Endodermal cell (in vitro differentiated cells): ENCODE results near the gene LAMTOR4. TPM values are rescaled to one million over a fixed set of nuclear protein-coding genes. Genes with fewer than 3 reads are reported as not detected.

Experiments
- DNase-seq: peaks from one replicate; pipeline ENCODE4 v3.0.0-alpha.2; 2017
- H3K27ac ChIP-seq: 2 replicates; pipeline ENCODE4 v1.5.1; 2013; ENCODE audit warnings: mild to moderate bottlenecking, low read depth, low read length, moderate library complexity
- H3K27me3 ChIP-seq: 2 replicates; pipeline ENCODE4 v1.6.1; 2013; ENCODE audit warnings: mild to moderate bottlenecking, low read length, moderate library complexity; ENCODE audit not compliant: insufficient read depth, control insufficient read depth, poor library complexity, severe bottlenecking
- H3K36me3 ChIP-seq: 2 replicates; pipeline ENCODE4 v1.7.0; 2013; ENCODE audit warnings: mild to moderate bottlenecking, low read length, moderate library complexity; ENCODE audit not compliant: control insufficient read depth, insufficient read depth
- H3K4me1 ChIP-seq: one replicate; pipeline ENCODE4 v1.7.0; 2013; ENCODE audit warnings: low read length; ENCODE audit not compliant: control insufficient read depth, insufficient read depth
- H3K4me3 ChIP-seq: 2 replicates; pipeline ENCODE4 v1.5.1; 2013; ENCODE audit warnings: mild to moderate bottlenecking, low read length, moderate library complexity
- H3K9ac ChIP-seq: 2 replicates; pipeline ENCODE4 v1.6.1; 2013; ENCODE audit warnings: mild to moderate bottlenecking, low read length, moderate library complexity; ENCODE audit not compliant: poor library complexity, severe bottlenecking; ENCODE audit errors: extremely low read depth
- H3K9me3 ChIP-seq: 2 replicates; pipeline ENCODE4 v1.6.1; 2013; ENCODE audit warnings: mild to moderate bottlenecking, low read length, moderate library complexity; ENCODE audit not compliant: control insufficient read depth
- H3K27ac Mint-ChIP-seq: 2 replicates; pipeline ENCODE4 v1.8.0; 2020; ENCODE audit warnings: mixed read lengths
- H3K27me3 Mint-ChIP-seq: 2 replicates; pipeline ENCODE4 v1.8.0; 2021; ENCODE audit warnings: mild to moderate bottlenecking, mixed read lengths; ENCODE audit not compliant: insufficient read depth
- H3K36me3 Mint-ChIP-seq: 2 replicates; pipeline ENCODE4 v1.8.0; 2020; ENCODE audit warnings: low read depth, mixed read lengths
- H3K4me1 Mint-ChIP-seq: 2 replicates; pipeline ENCODE4 v1.8.0; 2020; ENCODE audit warnings: mixed read lengths
- H3K4me3 Mint-ChIP-seq: 2 replicates; pipeline ENCODE4 v1.8.0; 2020; ENCODE audit warnings: mild to moderate bottlenecking, moderate library complexity, mixed read lengths
- H3K9me3 Mint-ChIP-seq: 2 replicates; pipeline ENCODE4 v1.8.0; 2020; ENCODE audit warnings: mild to moderate bottlenecking, mixed read lengths
- CTCF ChIP-seq: fragments of 200-600 bp; sonication (generic); conservative IDR thresholded peaks from 2 replicates; pipeline ENCODE4 v1.5.0; 2021; ENCODE audit warnings: antibody characterized with exemption, mild to moderate bottlenecking
- WGBS, 2 experiments: methylation state at CpG; one replicate each; pipeline versions ENCODE4 v1.1.5 to v1.1.7; 2013; ENCODE audit warnings: missing lambda C conversion rate in 2 of 2, mixed read lengths in 1 of 2; ENCODE audit not compliant: insufficient coverage in 1 of 2, insufficient read length in 1 of 2; 5-methylcytosine and 5-hydroxymethylcytosine counted together
- total RNA-seq, 2 donors: library from RNA; stranded (reverse); fragmentation: NEBNext Ultra II Directional in 1 of 2; extraction: Animal tissue kit (Norgen Biotek cat#: 25700) in 1 of 2; gene quantifications; 2 replicates in 1 of 2; 3 replicates in 1 of 2; pipeline ENCODE4 v1.2.1, GENCODE V29; 2021

Gene LAMTOR4
- total RNA-seq, 2 donors from 2014 or later = 155 to 188 TPM

GRCh38 chr7:100148225-100148558 lies 526 bp upstream of the LAMTOR4 start:
- Histone ChIP-seq H3K27ac (peak overlapping the region; percentile 16), H3K27me3 (no peaks in the 10 kb centered on the region), H3K9me3 (no peaks in the 10 kb centered on the region), H3K9ac (no peak overlapping the region), H3K4me3 (peak overlapping the region; percentile 97), H3K4me1 (peaks cover 3% of the 10 kb centered on the region), H3K36me3 (peaks cover 13% of the 10 kb centered on the region)
- peaks cover 16% of the 10 kb centered on the region for H3K9me3 Mint-ChIP-seq
- no peak for TF ChIP-seq CTCF
- peaks cover 24% of the 10 kb centered on the region for H3K36me3 Mint-ChIP-seq
- DNase-seq = no peak
- WGBS, 2 experiments = 75 to 93% methylated on average over 9 to 14 of the region's 14 CpGs
- peaks cover 16% of the 10 kb centered on the region for H3K4me1 Mint-ChIP-seq
- H3K27ac Mint-ChIP-seq = peak overlapping the region; percentile 97
- no peaks in the 10 kb centered on the region for H3K27me3 Mint-ChIP-seq
- peak overlapping the region; percentile 99 for H3K4me3 Mint-ChIP-seq

DNA sequence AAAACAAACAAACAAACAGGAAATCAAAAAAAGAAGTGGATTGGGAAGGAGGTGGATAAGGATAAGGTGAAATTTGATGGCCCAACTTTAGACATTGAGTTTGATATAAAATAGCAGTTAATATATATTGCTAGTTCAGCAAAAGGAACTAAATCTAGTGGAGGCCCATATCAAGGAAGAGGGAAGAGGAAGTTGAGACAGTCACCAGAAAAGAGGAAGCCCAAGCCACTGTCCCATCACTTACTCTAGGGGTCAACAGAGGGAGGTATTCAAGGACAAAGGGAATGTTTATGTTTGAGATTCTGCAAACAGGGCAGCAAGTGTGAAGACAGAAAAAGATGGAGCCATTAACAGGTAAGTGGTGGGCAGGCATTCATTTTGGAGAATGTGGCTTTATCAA lies 3.7 kb downstream of the LAMTOR4 start:
- Histone ChIP-seq H3K9ac (no peak overlapping the region), H3K9me3 (no peaks in the 10 kb centered on the region), H3K27me3 (no peaks in the 10 kb centered on the region), H3K27ac (no peak overlapping the region), H3K4me1 (peaks cover 23% of the 10 kb centered on the region), H3K36me3 (peaks cover 47% of the 10 kb centered on the region), H3K4me3 (no peak overlapping the region)
- no peak for DNase-seq
- H3K36me3 Mint-ChIP-seq = peaks cover 39% of the 10 kb centered on the region
- H3K9me3 Mint-ChIP-seq = no peaks in the 10 kb centered on the region
- peaks cover 43% of the 10 kb centered on the region for H3K4me1 Mint-ChIP-seq
- no peaks in the 10 kb centered on the region for H3K27me3 Mint-ChIP-seq
- H3K4me3 Mint-ChIP-seq = no peak overlapping the region
- TF ChIP-seq CTCF = no peak
- H3K27ac Mint-ChIP-seq = no peak overlapping the region

- Mint-ChIP-seq H3K9me3 (no peaks in the 10 kb centered on the region), H3K4me1 (peaks cover 47% of the 10 kb centered on the region), H3K4me3 (no peak overlapping the region), H3K27ac (no peak overlapping the region), H3K27me3 (no peaks in the 10 kb centered on the region), H3K36me3 (peaks cover 41% of the 10 kb centered on the region)
- Histone ChIP-seq H3K36me3 (peaks cover 47% of the 10 kb centered on the region), H3K27ac (no peak overlapping the region), H3K4me1 (peaks cover 23% of the 10 kb centered on the region), H3K9me3 (no peaks in the 10 kb centered on the region), H3K9ac (no peak overlapping the region), H3K27me3 (no peaks in the 10 kb centered on the region), H3K4me3 (no peak overlapping the region)
- 90 to 94% methylated on average over 12 to 18 of the region's 18 CpGs for WGBS, 2 experiments
- TF ChIP-seq CTCF = no peak
- DNase-seq = peak; percentile 43
Observed at GRCh38 chr7:100152937-100153666, 4.4 kb downstream of the LAMTOR4 start.
